22Rv1 (cell line): ENCODE data around the gene MBOAT2.

ENCODE experiments used
- H3K27ac ChIP-seq: fragments of 450-650 bp; 2 replicates; pipeline ENCODE4 v1.5.1; 2017
- CTCF ChIP-seq: fragments of 450-650 bp; IDR thresholded peaks from 2 replicates; pipeline ENCODE4 v1.5.1; 2017; ENCODE audit warnings: mild to moderate bottlenecking
- ZFX ChIP-seq: fragments of 450-650 bp; IDR thresholded peaks from 2 replicates; pipeline ENCODE4 v1.6.1; 2017; ENCODE audit warnings: antibody characterized with exemption, borderline replicate concordance

MBOAT2 gene

GRCh38 chr2:8806885-8807704 is 196.4 kb downstream of the MBOAT2 start:
- no peak overlapping the region for H3K27ac ChIP-seq
- no peak for TF ChIP-seq CTCF
- TF ChIP-seq ZFX, result no peak

DNA sequence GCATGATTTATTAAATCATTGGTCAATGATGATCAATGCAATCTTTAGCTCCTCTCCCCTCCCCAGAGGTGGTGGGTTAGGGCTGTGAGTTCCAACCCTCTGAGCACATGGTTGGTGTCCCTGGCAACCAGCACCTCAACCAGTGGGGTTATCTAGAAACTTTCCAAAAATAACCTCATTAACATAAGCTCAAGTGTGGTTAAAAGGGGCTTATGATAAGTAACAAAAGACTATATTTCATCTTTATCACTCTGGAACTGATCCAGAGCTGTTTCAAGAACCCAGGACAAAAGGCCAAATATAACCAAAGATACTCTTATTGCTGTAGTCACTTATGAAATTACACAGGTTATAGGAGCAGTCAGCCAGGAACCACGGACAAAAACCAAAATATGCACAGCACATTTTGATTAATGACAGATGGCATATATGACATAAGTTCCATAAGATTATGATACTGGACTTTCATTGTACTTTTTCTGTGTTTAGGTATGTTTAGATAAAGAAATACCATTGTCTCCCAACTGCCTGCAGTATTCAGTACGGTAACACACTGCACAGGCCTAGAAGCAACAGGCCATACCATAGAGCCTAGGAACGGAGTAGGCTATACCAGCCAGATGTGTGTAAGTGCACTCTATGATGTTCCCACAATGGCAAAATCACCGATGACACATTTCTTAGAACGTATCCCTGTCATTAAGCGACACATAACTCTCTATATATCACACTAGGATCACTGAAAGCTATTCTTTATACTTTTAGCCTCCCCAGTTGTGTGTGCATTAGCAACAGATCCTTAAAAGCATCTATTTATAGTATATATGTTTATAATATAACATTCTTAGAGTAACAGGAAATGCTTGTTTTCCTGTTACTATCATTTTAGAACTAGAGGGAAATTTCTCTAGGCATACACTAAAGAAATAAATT is 197.9 kb downstream of the MBOAT2 start:
- TF ChIP-seq ZFX (no peak), CTCF (no peak)
- H3K27ac ChIP-seq, result no peak overlapping the region

GRCh38 chr2:8803658-8804379 is 199.7 kb downstream of the MBOAT2 start:
- TF ChIP-seq CTCF, result peak; percentile 43
- no peak for TF ChIP-seq ZFX
- peak overlapping the region; percentile 68 for H3K27ac ChIP-seq

GRCh38 chr2:8802741-8803140 is 200.7 kb downstream of the MBOAT2 start:
- TF ChIP-seq ZFX, result no peak
- no peak for TF ChIP-seq CTCF
- no peak overlapping the region for H3K27ac ChIP-seq
